K562 (cell line): Measurements from ENCODE around the gene WDR81. TPM values are rescaled to one million over a fixed set of nuclear protein-coding genes. Genes with fewer than 3 reads are reported as not detected.

Experiments
- ATAC-seq: fragments of 200-7000 bp; cut with Tn5 transposase; 3 replicates; pipeline ENCODE4 v1.9.1; 2020; ENCODE audit warnings: moderate library complexity
- BruUV-seq: library from RNA; stranded (reverse); fragments of 400-500 nt; replicated peaks from 2 replicates; lab custom pipeline; 2021; lab: Mats Ljungman, UMichigan
- CTCF ChIA-PET: fragments of 300-600 bp; formaldehyde crosslinking; extraction: SDS; loops from one replicate; lab custom pipeline; 2021; ENCODE audit warnings: low intra/inter-chr PET ratio; lab: Yijun Ruan, JAX
- POLR2A ChIA-PET: fragments of 300-600, 350-650 bp; sonication (Branson Sonifier 250); formaldehyde crosslinking; extraction: SDS; loops from one replicate; lab custom pipeline; 2021; ENCODE audit warnings: antibody characterized with exemption, inconsistent platforms; lab: Yijun Ruan, JAX
- DNase-seq, 4 experiments: peaks; one replicate each; pipeline versions ENCODE4 v3.0.0 to v3.0.0-alpha.2; 2011 to 2018; ENCODE audit warnings: low spot score in 3 of 4, mixed read lengths in 3 of 4; ENCODE audit errors: extremely low read depth in 1 of 4
- FAIRE-seq: peaks from 2 replicates; lab custom pipeline; 2011; peaks lifted over from hg19 to GRCh38; lab: Jason Lieb, UNC
- H2AFZ ChIP-seq: 2 replicates; pipeline ENCODE4 v1.6.0; 2011; ENCODE audit warnings: low read depth, low read length, control low read depth, inconsistent platforms
- H3K27ac ChIP-seq: fragments of 200-600 bp; 3 replicates; pipeline ENCODE4 v1.8.0; 2011; ENCODE audit warnings: low read depth, mild to moderate bottlenecking, control low read depth, inconsistent platforms, low read length, moderate library complexity, mixed read lengths; ENCODE audit errors: extremely low read depth
- H3K27me3 ChIP-seq, 2 experiments: fragments of 300-600 bp in 1 of 2; 2 replicates in 1 of 2; 3 replicates in 1 of 2; pipeline versions ENCODE4 v1.6.0 to v1.8.0; 2011; ENCODE audit warnings: inconsistent platforms in 2 of 2, low read length in 2 of 2, mild to moderate bottlenecking in 1 of 2, mixed read lengths in 1 of 2, moderate library complexity in 1 of 2; ENCODE audit not compliant: control insufficient read depth in 2 of 2, insufficient read depth in 2 of 2
- H3K36me3 ChIP-seq: fragments of 300-600 bp; 3 replicates; pipeline ENCODE4 v1.8.0; 2011; ENCODE audit warnings: mild to moderate bottlenecking, low read length, inconsistent platforms; ENCODE audit not compliant: control insufficient read depth, insufficient read depth
- H3K4me1 ChIP-seq, 2 experiments: fragments of 200-600 bp in 1 of 2; replicated peaks in 1 of 2; 2 replicates in 1 of 2; 3 replicates in 1 of 2; pipeline versions ENCODE4 v1.5.1 to v1.8.0; 2011; ENCODE audit warnings: inconsistent platforms in 2 of 2, low read length in 2 of 2, mild to moderate bottlenecking in 1 of 2, mixed read lengths in 1 of 2, moderate library complexity in 1 of 2; ENCODE audit not compliant: control insufficient read depth in 2 of 2, insufficient read depth in 2 of 2
- H3K4me2 ChIP-seq: 2 replicates; pipeline ENCODE4 v1.6.1; 2011; ENCODE audit warnings: low read length, control low read depth, inconsistent platforms, mixed read lengths; ENCODE audit not compliant: insufficient read depth
- H3K4me3 ChIP-seq: fragments of 200-600 bp; sonication (generic), shearing (Covaris generic); 2 replicates; pipeline ENCODE4 v1.5.1; 2016; ENCODE audit warnings: control low read depth, inconsistent platforms
- H3K79me2 ChIP-seq: fragments of 200-600 bp; 3 replicates; pipeline ENCODE4 v1.8.0; 2011; ENCODE audit warnings: low read length, inconsistent platforms; ENCODE audit not compliant: control insufficient read depth, insufficient read depth
- H3K9ac ChIP-seq, 2 experiments: 2 replicates each; pipeline versions ENCODE4 v1.6.0 to v1.6.1; 2011; ENCODE audit warnings: low read depth in 2 of 2, low read length in 2 of 2, control low read depth in 1 of 2, inconsistent platforms in 1 of 2, mild to moderate bottlenecking in 1 of 2, mixed read lengths in 1 of 2; ENCODE audit not compliant: insufficient read depth in 1 of 2
- H3K9me1 ChIP-seq: one replicate; pipeline ENCODE4 v1.6.0; 2011; ENCODE audit warnings: inconsistent platforms, mild to moderate bottlenecking, low read length, moderate library complexity; ENCODE audit not compliant: control insufficient read depth, insufficient read depth
- H3K9me3 ChIP-seq: replicated peaks from 2 replicates; pipeline ENCODE4 v1.5.1; 2011; ENCODE audit warnings: low read depth, low read length, inconsistent platforms; ENCODE audit not compliant: control insufficient read depth, insufficient read depth
- H4K20me1 ChIP-seq: replicated peaks from 2 replicates; pipeline ENCODE4 v1.6.1; 2011; ENCODE audit warnings: low read length, inconsistent platforms, mixed read lengths; ENCODE audit not compliant: control insufficient read depth, insufficient read depth
- BHLHE40 ChIP-seq: IDR thresholded peaks from 2 replicates; pipeline ENCODE4 v1.6.1; 2011; ENCODE audit warnings: low read length, improper control_type of control experiment
- ELF1 ChIP-seq: fragments of 200-800 bp; sonication (Bioruptor generic); IDR thresholded peaks from 2 replicates; pipeline ENCODE4 v1.6.1; 2016; ENCODE audit warnings: missing genetic modification characterization, missing compliant biosample characterization
- RCOR1 ChIP-seq, 2 experiments: IDR thresholded peaks; 2 replicates each; pipeline ENCODE4 v1.6.1; 2012; ENCODE audit warnings: low read depth in 2 of 2, low read length in 2 of 2, borderline replicate concordance in 1 of 2, improper control_type of control experiment in 1 of 2
- SRSF7 ChIP-seq: fragments of 200-400 bp; formaldehyde crosslinking; optimal IDR thresholded peaks from 2 replicates; pipeline ENCODE3; 2017; ENCODE audit warnings: mild to moderate bottlenecking, low read depth, low read length
- YY1 ChIP-seq, 3 experiments: IDR thresholded peaks; 2 replicates each; pipeline ENCODE4 v1.6.1; 2011; ENCODE audit warnings: low read length in 2 of 3, mild to moderate bottlenecking in 2 of 3, moderate library complexity in 2 of 3, borderline replicate concordance in 1 of 3, control low read depth in 1 of 3, low read depth in 1 of 3; ENCODE audit not compliant: insufficient read depth in 3 of 3, insufficient replicate concordance in 2 of 3, control insufficient read depth in 1 of 3, insufficient read length in 1 of 3; ENCODE audit errors: extremely low read depth in 1 of 3
- ZNF707 ChIP-seq: fragments of 250-450 bp; sonication (Bioruptor Pico); conservative IDR thresholded peaks from 2 replicates; pipeline ENCODE4 v1.8.0; 2022; ENCODE audit warnings: inconsistent platforms, mild to moderate bottlenecking, moderate library complexity
- WGBS: fragments of 100-300 bp; shearing (Covaris generic); methylation state at CpG from one replicate; pipeline ENCODE4 v1.1.6; 2016; ENCODE audit warnings: low coverage, mixed read lengths; ENCODE audit not compliant: insufficient coverage; ENCODE audit errors: missing lambda C conversion rate; 5-methylcytosine and 5-hydroxymethylcytosine counted together
- in situ Hi-C: fragments of 300-500 bp; cut with MboI; formaldehyde crosslinking; loops from 4 replicates; pipeline ENCODE4 v1.15.0; 2018; ENCODE audit warnings: inconsistent platforms, mixed read lengths
- intact Hi-C: fragments of 100-400 bp; cut with micrococcal nuclease; formaldehyde crosslinking; loops from 2 replicates; pipeline ENCODE4 v1.14.2; 2022
- polyA plus RNA-seq, 8 experiments: library from polyadenylated mRNA; depleted of rRNA in 4 of 8; stranded (reverse) in 5 of 8; unstranded in 3 of 8; fragments of >200 nt; fragmentation: Nextera tagmentation in 2 of 8; fragmentation: Illumina TruSeq in 1 of 8; extraction: Ambion mirVana in 2 of 8; extraction: Trizol in 1 of 8; gene quantifications; 2 replicates each; pipeline versions ENCODE4 v1.2.1 to v1.2.3, GENCODE V29; 2011 to 2014; ENCODE audit warnings: inconsistent platforms in 1 of 8, missing spikeins in 1 of 8
- total RNA-seq, 7 experiments: library from RNA; depleted of rRNA in 6 of 7; stranded (reverse); fragments of >200 nt in 6 of 7; fragmentation: Illumina TruSeq in 2 of 7; extraction: Trizol in 2 of 7; gene quantifications; 2 replicates each; pipeline versions ENCODE4 v1.2.1 to v1.2.3, GENCODE V29; 2011 to 2021; ENCODE audit warnings: low replicate concordance in 1 of 7
- TF ChIP-seq, protein P1 (sequence below): sonication (generic); formaldehyde crosslinking; IDR thresholded peaks from 2 replicates; pipeline ENCODE4 v1.8.0; 2022; ENCODE audit warnings: mild to moderate bottlenecking, missing genetic modification reagents
- TF ChIP-seq, protein P2 (sequence below): sonication (generic); formaldehyde crosslinking; IDR thresholded peaks from 2 replicates; pipeline ENCODE4 v1.9.0; 2022; ENCODE audit warnings: mild to moderate bottlenecking, missing genetic modification reagents
- TF ChIP-seq, protein P3 (sequence below): fragments of 200-800 bp; sonication (Bioruptor generic); IDR thresholded peaks from 2 replicates; pipeline ENCODE4 v1.6.1; 2017; ENCODE audit warnings: missing genetic modification characterization, missing compliant biosample characterization

Gene WDR81
- total and polyA plus RNA-seq, 9 of the 15 experiments (the other 6 are each of a cell fraction or from before 2014, with no cell fraction given), result 0.01 to 17.1 (median 3.3) TPM

DNA sequence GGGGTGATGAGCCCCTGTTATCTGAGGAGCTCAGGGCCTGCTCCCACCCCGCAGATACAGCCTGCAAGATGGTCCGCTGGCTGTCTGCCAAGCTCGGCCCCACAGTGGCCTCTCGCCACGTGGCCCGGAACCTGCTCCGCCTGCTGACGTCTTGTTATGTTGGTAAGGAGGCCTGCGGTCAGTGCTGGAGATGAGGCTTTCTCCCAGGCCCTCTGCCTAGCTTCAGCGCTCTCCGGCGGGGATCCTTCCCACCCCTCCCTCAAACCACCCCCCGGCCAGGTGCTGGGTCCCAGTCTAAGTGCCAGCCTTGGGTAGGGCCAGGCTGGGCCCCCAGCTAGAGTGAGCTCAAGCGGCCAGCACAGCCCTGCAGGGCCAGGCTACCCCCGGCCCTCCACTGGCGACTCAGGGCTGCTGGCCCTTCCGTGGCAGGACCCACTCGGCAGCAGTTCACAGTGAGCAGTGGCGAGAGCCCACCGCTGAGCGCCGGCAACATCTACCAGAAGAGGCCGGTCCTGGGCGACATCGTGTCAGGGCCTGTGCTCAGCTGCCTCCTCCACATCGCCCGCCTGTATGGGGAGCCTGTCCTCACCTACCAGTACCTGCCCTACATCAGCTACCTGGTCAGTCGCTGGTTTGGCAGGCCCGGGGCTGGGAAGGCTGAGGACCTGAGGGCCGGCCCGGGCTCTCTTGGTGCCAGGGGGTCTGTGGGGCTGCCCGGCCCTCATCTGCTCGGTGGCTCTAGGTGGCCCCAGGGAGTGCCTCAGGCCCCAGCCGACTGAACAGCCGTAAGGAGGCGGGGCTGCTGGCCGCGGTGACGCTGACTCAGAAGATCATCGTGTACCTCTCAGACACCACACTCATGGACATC is 6.1 kb downstream of the WDR81 start (continued):
- TF ChIP-seq, protein P1, sequence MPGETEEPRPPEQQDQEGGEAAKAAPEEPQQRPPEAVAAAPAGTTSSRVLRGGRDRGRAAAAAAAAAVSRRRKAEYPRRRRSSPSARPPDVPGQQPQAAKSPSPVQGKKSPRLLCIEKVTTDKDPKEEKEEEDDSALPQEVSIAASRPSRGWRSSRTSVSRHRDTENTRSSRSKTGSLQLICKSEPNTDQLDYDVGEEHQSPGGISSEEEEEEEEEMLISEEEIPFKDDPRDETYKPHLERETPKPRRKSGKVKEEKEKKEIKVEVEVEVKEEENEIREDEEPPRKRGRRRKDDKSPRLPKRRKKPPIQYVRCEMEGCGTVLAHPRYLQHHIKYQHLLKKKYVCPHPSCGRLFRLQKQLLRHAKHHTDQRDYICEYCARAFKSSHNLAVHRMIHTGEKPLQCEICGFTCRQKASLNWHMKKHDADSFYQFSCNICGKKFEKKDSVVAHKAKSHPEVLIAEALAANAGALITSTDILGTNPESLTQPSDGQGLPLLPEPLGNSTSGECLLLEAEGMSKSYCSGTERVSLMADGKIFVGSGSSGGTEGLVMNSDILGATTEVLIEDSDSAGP (CRISPR knock-in tag), result peak; percentile 58; the same call in 1 of the 2 replicates
- TF ChIP-seq RCOR1 (IDR thresholded peaks at IDR 0.05; ENCODE audit: borderline replicate concordance in 1 of 2, low read depth in 2 of 2, low read length in 2 of 2), result peak in 1 of 2 experiments; percentile 4; a peak in 1 of 4 replicates
- TF ChIP-seq, protein P2, sequence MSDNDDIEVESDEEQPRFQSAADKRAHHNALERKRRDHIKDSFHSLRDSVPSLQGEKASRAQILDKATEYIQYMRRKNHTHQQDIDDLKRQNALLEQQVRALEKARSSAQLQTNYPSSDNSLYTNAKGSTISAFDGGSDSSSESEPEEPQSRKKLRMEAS (CRISPR knock-in tag), result peak; percentile 100
- peak; percentile 60; the same call in 1 of the 2 replicates for TF ChIP-seq ELF1 (tag)

DNA sequence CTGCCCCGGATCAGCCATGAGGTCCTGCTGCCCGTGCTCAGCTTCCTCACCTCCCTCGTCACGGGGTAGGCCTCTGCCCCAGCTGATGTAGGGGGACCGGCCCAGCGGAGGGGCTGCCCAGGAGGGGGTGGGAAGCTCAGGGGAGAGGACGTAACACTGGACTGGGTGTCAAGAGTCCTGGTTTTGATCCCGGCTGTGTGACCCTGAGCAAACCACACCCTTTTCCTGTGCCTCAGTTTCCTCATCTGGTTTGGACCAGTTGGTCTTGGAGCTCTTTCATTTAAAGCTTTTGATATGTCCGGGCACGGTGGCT is 6.6 kb downstream of the WDR81 start:
- Histone ChIP-seq H3K9ac (peak overlapping the region; percentile 89 to 91), H3K4me2 (peak overlapping the region; percentile 72), H3K4me3 (no peak overlapping the region), H4K20me1 (no peaks in the 10 kb centered on the region), H3K27ac (peak overlapping the region; percentile 97), H3K9me3 (no peaks in the 10 kb centered on the region), H3K79me2 (peaks cover 4% of the 10 kb centered on the region; the same call in 1 of the 3 replicates), H3K27me3 (no peaks in the 10 kb centered on the region), H2AFZ (peak overlapping the region; percentile 89), H3K9me1 (no peaks in the 10 kb centered on the region), H3K4me1 (peaks cover 23 to 77% of the 10 kb centered on the region in 2 experiments), H3K36me3 (peaks cover 17% of the 10 kb centered on the region; the same call in 1 of the 3 replicates)
- FAIRE-seq, result no peak
- 28% methylated on average over 10 of the region's 10 CpGs for WGBS
- intact Hi-C loops, result no loop called here
- no peak for DNase-seq
- ATAC-seq, result no peak
- CTCF ChIA-PET, result no interaction called here
- in situ Hi-C loops, result loop anchor here (5.0 kb wide), 1 partner anchor 36 kb away; no protein-coding TSS in a partner anchor
- POLR2A ChIA-PET, result interaction anchor here (0.6 to 1.2 kb wide), 4 partner anchors 10 to 64 kb away, joined by 3 to 8 read pairs (median 4); no protein-coding TSS in a partner anchor
- no TSS peak for BruUV-seq
- TF ChIP-seq SRSF7 (no peak), BHLHE40 (0 out of 2 replicates have a peak, but pooled peaks have one; percentile 12), YY1 (IDR thresholded peaks at IDR 0.05; ENCODE audit: borderline replicate concordance in 1 of 3, control insufficient read depth in 1 of 3, extremely low read depth in 1 of 3, insufficient read depth in 3 of 3, insufficient read length in 1 of 3, insufficient replicate concordance in 2 of 3, low read depth in 1 of 3, low read length in 2 of 3) (peak in 1 of 3 experiments; percentile 54), ZNF707 (CRISPR knock-in tag) (no peak)
- TF ChIP-seq, protein P3, sequence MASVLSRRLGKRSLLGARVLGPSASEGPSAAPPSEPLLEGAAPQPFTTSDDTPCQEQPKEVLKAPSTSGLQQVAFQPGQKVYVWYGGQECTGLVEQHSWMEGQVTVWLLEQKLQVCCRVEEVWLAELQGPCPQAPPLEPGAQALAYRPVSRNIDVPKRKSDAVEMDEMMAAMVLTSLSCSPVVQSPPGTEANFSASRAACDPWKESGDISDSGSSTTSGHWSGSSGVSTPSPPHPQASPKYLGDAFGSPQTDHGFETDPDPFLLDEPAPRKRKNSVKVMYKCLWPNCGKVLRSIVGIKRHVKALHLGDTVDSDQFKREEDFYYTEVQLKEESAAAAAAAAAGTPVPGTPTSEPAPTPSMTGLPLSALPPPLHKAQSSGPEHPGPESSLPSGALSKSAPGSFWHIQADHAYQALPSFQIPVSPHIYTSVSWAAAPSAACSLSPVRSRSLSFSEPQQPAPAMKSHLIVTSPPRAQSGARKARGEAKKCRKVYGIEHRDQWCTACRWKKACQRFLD (CRISPR knock-in tag), result no peak
